Vagina (tissue), 2 donors: ENCODE data around the gene PTPRG. TPM values are rescaled to one million over a fixed set of nuclear protein-coding genes. Genes with fewer than 3 reads are reported as not detected.

Source experiments
- DNase-seq, 2 donors: peaks; one replicate each; pipeline ENCODE4 v3.0.0-alpha.2; 2017; ENCODE audit errors: extremely low spot score in 2 of 2
- H3K27ac ChIP-seq: fragments of 200-600 bp; sonication (generic); one replicate; pipeline ENCODE4 v1.5.1; 2019
- H3K27me3 ChIP-seq: fragments of 200-600 bp; sonication (generic); one replicate; pipeline ENCODE4 v1.5.1; 2019
- H3K36me3 ChIP-seq, 2 donors: fragments of 200-600 bp; sonication (generic); one replicate each; pipeline ENCODE4 v1.5.1; 2017 to 2019
- H3K4me1 ChIP-seq: fragments of 200-600 bp; sonication (generic); one replicate; pipeline ENCODE4 v1.5.1; 2019
- H3K4me3 ChIP-seq, 2 donors: fragments of 200-600 bp; sonication (generic); 1 replicate in 1 of 2; 2 replicates in 1 of 2; pipeline ENCODE4 v1.5.1; 2016 to 2019
- H3K9me3 ChIP-seq: fragments of 200-600 bp; sonication (generic); one replicate; pipeline ENCODE4 v1.5.1; 2019
- POLR2A ChIP-seq, 2 donors: fragments of 450-650 bp; IDR thresholded peaks; one replicate each; pipeline ENCODE4 v1.6.1; 2017; ENCODE audit warnings: antibody characterized with exemption in 2 of 2, mild to moderate bottlenecking in 2 of 2, moderate library complexity in 2 of 2
- POLR2AphosphoS5 ChIP-seq, 2 donors: sonication (generic); formaldehyde crosslinking; IDR thresholded peaks; one replicate each; pipeline ENCODE4 v1.9.0; 2017; ENCODE audit warnings: antibody characterized with exemption in 2 of 2, mild to moderate bottlenecking in 2 of 2, low read depth in 1 of 2; ENCODE audit not compliant: insufficient read depth in 1 of 2
- intact Hi-C: fragments of 100-400 bp; cut with DNase I; formaldehyde crosslinking; loops from one replicate; pipeline ENCODE4 v1.15.1; 2023
- total RNA-seq: library from RNA; depleted of rRNA; stranded (reverse); fragments of >200 nt; gene quantifications from one replicate; pipeline ENCODE4 v1.2.3, GENCODE V29; 2016
- TF ChIP-seq, protein P1 (sequence below), 3 experiments: fragments of 450-650 bp in 2 of 3; fragments of 200-600 bp in 1 of 3; sonication (generic) in 1 of 3; IDR thresholded peaks; one replicate each; pipeline ENCODE4 v1.5.1; 2017 to 2019; ENCODE audit warnings: antibody characterized with exemption in 3 of 3, mild to moderate bottlenecking in 2 of 3, moderate library complexity in 2 of 3

PTPRG gene
- total RNA-seq, 1 donor from 2014 or later = 47.6 TPM

DNA sequence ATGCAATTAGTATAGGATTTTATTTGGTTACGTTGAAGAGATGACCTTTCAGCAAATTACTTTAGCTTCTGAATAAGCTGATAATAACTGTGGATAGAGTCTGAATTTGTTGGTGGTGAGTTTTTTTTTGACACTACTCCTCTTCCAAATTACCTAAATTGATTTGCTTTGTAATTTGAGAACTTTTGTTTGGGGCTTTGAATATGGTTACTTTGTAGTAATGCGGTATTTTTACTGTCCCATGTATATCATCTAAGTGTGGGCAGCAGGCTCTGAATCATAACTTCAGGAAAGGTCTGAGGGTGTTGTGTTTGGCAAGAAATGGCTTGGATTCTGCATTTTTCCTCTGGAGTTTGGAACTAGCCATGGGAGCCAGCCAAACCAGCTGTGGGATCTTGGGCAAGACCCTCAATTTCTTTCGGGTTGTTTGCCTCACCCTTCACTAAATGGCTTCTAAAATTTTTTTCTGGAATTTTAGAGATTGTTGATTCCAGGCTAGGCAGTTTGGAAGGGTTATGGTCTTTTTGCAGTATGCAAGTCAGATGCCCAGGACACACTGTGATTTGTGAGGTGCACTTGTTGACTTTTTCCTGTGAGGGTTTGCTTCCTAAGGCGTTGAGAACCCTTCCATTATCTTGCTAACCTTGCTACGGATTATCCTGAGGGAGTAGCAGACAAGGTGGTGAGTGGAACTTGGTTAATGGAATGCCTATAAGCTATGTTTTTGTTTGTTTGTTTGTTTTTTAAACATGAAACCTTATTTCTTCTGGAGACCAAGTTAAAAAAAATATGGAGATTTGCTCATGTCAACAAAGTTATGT, 10.4 kb downstream of the PTPRG start:
- TF ChIP-seq POLR2AphosphoS5 (IDR thresholded peaks at IDR 0.05; ENCODE audit: insufficient read depth in 1 of 2, low read depth in 1 of 2) (no peak), POLR2A (IDR thresholded peaks at IDR 0.05) (no peak)
- TF ChIP-seq, protein P1, sequence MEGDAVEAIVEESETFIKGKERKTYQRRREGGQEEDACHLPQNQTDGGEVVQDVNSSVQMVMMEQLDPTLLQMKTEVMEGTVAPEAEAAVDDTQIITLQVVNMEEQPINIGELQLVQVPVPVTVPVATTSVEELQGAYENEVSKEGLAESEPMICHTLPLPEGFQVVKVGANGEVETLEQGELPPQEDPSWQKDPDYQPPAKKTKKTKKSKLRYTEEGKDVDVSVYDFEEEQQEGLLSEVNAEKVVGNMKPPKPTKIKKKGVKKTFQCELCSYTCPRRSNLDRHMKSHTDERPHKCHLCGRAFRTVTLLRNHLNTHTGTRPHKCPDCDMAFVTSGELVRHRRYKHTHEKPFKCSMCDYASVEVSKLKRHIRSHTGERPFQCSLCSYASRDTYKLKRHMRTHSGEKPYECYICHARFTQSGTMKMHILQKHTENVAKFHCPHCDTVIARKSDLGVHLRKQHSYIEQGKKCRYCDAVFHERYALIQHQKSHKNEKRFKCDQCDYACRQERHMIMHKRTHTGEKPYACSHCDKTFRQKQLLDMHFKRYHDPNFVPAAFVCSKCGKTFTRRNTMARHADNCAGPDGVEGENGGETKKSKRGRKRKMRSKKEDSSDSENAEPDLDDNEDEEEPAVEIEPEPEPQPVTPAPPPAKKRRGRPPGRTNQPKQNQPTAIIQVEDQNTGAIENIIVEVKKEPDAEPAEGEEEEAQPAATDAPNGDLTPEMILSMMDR (IDR thresholded peaks at IDR 0.05) = no peak
- Histone ChIP-seq H3K4me1 (peaks cover 12% of the 10 kb centered on the region), H3K4me3 (no peak overlapping the region), H3K36me3 (no peaks in the 10 kb centered on the region), H3K27me3 (no peaks in the 10 kb centered on the region), H3K27ac (no peak overlapping the region), H3K9me3 (no peaks in the 10 kb centered on the region)
- intact Hi-C loops = no loop called here
- DNase-seq = peak in 1 of 2 donors; percentile 34

DNA sequence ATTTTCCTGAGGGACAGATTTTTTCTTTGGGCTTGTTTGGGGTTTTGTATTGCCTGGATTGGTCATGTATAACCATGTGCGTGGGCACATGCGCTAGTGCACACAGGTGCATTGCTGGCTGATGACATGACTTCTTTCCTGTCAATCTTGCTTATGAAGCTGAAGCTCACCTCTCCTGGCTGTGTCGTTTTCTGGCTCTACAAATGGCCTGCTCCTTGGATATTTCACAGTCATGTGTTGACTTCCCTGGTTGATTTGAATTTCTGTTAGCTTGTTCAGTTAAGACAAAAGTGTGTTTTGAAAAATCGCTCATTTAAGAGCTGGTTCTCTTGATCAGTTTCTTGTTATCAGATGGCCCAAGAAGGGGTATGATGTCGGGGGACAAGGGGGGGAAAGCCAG, 11.5 kb downstream of the PTPRG start:
- Histone ChIP-seq H3K4me3 (no peak overlapping the region), H3K4me1 (peaks cover 12% of the 10 kb centered on the region), H3K36me3 (no peaks in the 10 kb centered on the region), H3K9me3 (no peaks in the 10 kb centered on the region), H3K27ac (no peak overlapping the region), H3K27me3 (no peaks in the 10 kb centered on the region)
- TF ChIP-seq POLR2AphosphoS5 (IDR thresholded peaks at IDR 0.05; ENCODE audit: insufficient read depth in 1 of 2, low read depth in 1 of 2) = no peak
- TF ChIP-seq, protein P1 (IDR thresholded peaks at IDR 0.05) = no peak
- no peak for TF ChIP-seq POLR2A (IDR thresholded peaks at IDR 0.05)
- intact Hi-C loops = no loop called here
- peak in 1 of 2 donors; percentile 27 for DNase-seq

DNA sequence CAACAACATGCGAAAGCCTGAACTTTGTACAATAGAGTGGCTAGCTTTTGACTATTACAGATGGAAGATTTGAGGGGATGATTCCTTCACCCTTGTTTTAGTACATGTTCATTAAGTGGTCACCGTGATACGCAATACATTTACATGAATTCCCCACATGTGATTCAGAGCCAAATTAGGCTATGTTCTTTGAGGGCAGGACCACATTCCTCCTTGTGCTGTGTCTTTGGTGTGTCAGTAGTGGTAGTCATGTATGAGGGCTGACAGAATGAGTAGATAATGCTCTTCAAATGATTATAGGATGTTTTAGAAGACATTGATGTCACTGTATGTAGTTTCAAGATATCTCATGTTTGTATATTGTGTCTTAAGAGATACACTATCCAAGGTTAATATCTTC, 12.1 kb downstream of the PTPRG start:
- no peak overlapping the region for H3K4me3 ChIP-seq

DNA sequence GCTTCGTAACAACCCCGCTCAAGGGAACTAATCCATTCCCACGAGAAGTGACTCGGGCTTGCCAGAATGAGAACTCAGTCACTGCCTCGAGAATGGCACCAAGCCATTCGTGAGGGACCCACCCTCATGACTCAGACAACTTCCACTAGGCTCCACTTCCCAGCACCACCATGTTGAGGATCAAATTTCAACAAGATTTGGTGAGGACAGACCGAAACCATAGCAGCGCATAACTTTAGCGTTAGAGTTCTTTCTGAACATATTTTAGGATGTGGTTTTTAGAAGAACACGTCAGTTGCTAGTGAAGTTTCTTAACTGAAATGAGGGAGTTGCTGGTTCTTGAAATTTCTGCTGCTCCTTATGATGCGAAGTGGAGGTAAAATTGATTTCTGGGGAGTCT, 13.5 kb downstream of the PTPRG start:
- H3K36me3 ChIP-seq = no peaks in the 10 kb centered on the region
- peaks cover 12% of the 10 kb centered on the region for H3K4me1 ChIP-seq
- no peak overlapping the region for H3K27ac ChIP-seq
- no peak overlapping the region for H3K4me3 ChIP-seq
- no peaks in the 10 kb centered on the region for H3K27me3 ChIP-seq
- peak in 1 of 2 donors; percentile 70 for DNase-seq
- TF ChIP-seq POLR2AphosphoS5 (IDR thresholded peaks at IDR 0.05; ENCODE audit: insufficient read depth in 1 of 2, low read depth in 1 of 2) (no peak), POLR2A (IDR thresholded peaks at IDR 0.05) (no peak)
- TF ChIP-seq, protein P1 (IDR thresholded peaks at IDR 0.05) = no peak
- H3K9me3 ChIP-seq = no peaks in the 10 kb centered on the region
- intact Hi-C loops = no loop called here

More for the DNA sequence above, 12.1 kb downstream of the PTPRG start:
- intact Hi-C loops = no loop called here
- Histone ChIP-seq H3K4me1 (peaks cover 12% of the 10 kb centered on the region), H3K27me3 (no peaks in the 10 kb centered on the region), H3K36me3 (no peaks in the 10 kb centered on the region), H3K27ac (no peak overlapping the region), H3K9me3 (no peaks in the 10 kb centered on the region)
- no peak for DNase-seq
- TF ChIP-seq POLR2AphosphoS5 (IDR thresholded peaks at IDR 0.05; ENCODE audit: insufficient read depth in 1 of 2, low read depth in 1 of 2) (no peak), POLR2A (IDR thresholded peaks at IDR 0.05) (no peak)
- TF ChIP-seq, protein P1 (IDR thresholded peaks at IDR 0.05) = no peak

DNA sequence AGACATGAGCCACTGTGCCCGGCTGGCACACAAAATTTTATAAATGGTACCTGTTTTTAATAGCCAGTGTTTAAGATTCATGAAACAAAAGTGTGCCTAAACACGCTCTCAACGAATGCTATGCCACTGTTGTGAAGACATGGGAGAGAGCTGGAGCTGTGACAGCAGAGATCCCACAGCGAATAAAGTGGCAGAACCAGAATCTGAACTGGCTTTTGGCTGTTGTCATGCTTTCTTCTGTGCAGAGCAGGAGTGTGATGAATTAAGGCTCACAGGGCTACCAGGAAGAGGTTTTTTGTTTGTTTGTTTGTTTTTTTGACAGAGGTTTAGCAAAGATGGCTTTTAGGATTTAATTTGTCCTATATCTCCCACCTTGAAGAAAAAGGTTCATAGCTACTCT, 14.5 kb downstream of the PTPRG start:
- H3K27me3 ChIP-seq = no peaks in the 10 kb centered on the region
- no peaks in the 10 kb centered on the region for H3K9me3 ChIP-seq
- H3K36me3 ChIP-seq = no peaks in the 10 kb centered on the region
- TF ChIP-seq POLR2AphosphoS5 (IDR thresholded peaks at IDR 0.05; ENCODE audit: insufficient read depth in 1 of 2, low read depth in 1 of 2) = no peak
- TF ChIP-seq, protein P1 (IDR thresholded peaks at IDR 0.05) = no peak
- no peak for TF ChIP-seq POLR2A (IDR thresholded peaks at IDR 0.05)
- DNase-seq = no peak
- H3K4me1 ChIP-seq = peaks cover 14% of the 10 kb centered on the region
- H3K4me3 ChIP-seq = no peak overlapping the region
- no peak overlapping the region for H3K27ac ChIP-seq
- intact Hi-C loops = no loop called here
